SK-N-SH treated with all-trans-retinoic acid at 6 μM for 48 hours (cell line): ENCODE results near the gene MCU.

Source experiments
- ATAC-seq: fragments of 200-7000 bp; cut with Tn5 transposase; 3 replicates; pipeline ENCODE4 v1.9.1; 2020; ENCODE audit warnings: mild to moderate bottlenecking, moderate library complexity
- ARNTL ChIP-seq: fragments of 450-650 bp; formaldehyde crosslinking; IDR thresholded peaks from 2 replicates; pipeline ENCODE4 v1.5.0; 2020; ENCODE audit warnings: low read depth, mild to moderate bottlenecking, moderate library complexity, borderline replicate concordance
- BACH2 ChIP-seq: fragments of 250-450 bp; sonication (Bioruptor Pico); IDR thresholded peaks from 2 replicates; pipeline ENCODE4 v1.9.0; 2021; ENCODE audit warnings: mild to moderate bottlenecking, borderline replicate concordance
- CSDC2 ChIP-seq: fragments of 250-450 bp; sonication (Bioruptor Pico); IDR thresholded peaks from 2 replicates; pipeline ENCODE4 v1.5.0; 2020; ENCODE audit warnings: mild to moderate bottlenecking, moderate library complexity
- CSRNP3 ChIP-seq: fragments of 250-450 bp; sonication (Bioruptor Pico); IDR thresholded peaks from 2 replicates; pipeline ENCODE4 v1.5.1; 2021; ENCODE audit warnings: mild to moderate bottlenecking, moderate library complexity
- ESRRG ChIP-seq: fragments of 250-450 bp; sonication (Bioruptor Pico); IDR thresholded peaks from 2 replicates; pipeline ENCODE4 v1.6.1; 2021; ENCODE audit warnings: mild to moderate bottlenecking
- GLIS3 ChIP-seq: fragments of 250-450 bp; sonication (Bioruptor Pico); IDR thresholded peaks from 2 replicates; pipeline ENCODE4 v1.5.0; 2020; ENCODE audit warnings: mild to moderate bottlenecking, moderate library complexity
- ISL1 ChIP-seq: fragments of 250-450 bp; sonication (Bioruptor Pico); IDR thresholded peaks from 2 replicates; pipeline ENCODE4 v2.1.2; 2022; ENCODE audit warnings: mild to moderate bottlenecking, moderate library complexity
- OSR1 ChIP-seq: fragments of 250-450 bp; sonication (Bioruptor Pico); IDR thresholded peaks from 2 replicates; pipeline ENCODE4 v1.8.0; 2022; ENCODE audit warnings: moderate library complexity, mild to moderate bottlenecking, inconsistent platforms
- PATZ1 ChIP-seq: fragments of 250-450 bp; sonication (Bioruptor Pico); IDR thresholded peaks from 2 replicates; pipeline ENCODE4 v1.8.0; 2020; ENCODE audit warnings: mild to moderate bottlenecking, moderate library complexity, borderline replicate concordance
- PPARA ChIP-seq: fragments of 250-450 bp; sonication (Bioruptor Pico); IDR thresholded peaks from 2 replicates; pipeline ENCODE4 v1.5.0; 2020; ENCODE audit warnings: mild to moderate bottlenecking, borderline replicate concordance
- RARB ChIP-seq: fragments of 250-450 bp; sonication (Bioruptor Pico); IDR thresholded peaks from 2 replicates; pipeline ENCODE4 v1.8.0; 2021; ENCODE audit warnings: mild to moderate bottlenecking, moderate library complexity
- SNAI2 ChIP-seq: fragments of 250-450 bp; sonication (Bioruptor Pico); IDR thresholded peaks from 2 replicates; pipeline ENCODE4 v1.5.0; 2020; ENCODE audit warnings: mild to moderate bottlenecking, moderate library complexity
- TCF4 ChIP-seq: fragments of 250-450 bp; sonication (Bioruptor Pico); IDR thresholded peaks from 2 replicates; pipeline ENCODE4 v1.8.0; 2021; ENCODE audit warnings: mild to moderate bottlenecking, moderate library complexity, borderline replicate concordance
- TOX ChIP-seq: fragments of 250-450 bp; sonication (Bioruptor Pico); IDR thresholded peaks from 2 replicates; pipeline ENCODE4 v1.8.0; 2021; ENCODE audit warnings: mild to moderate bottlenecking, moderate library complexity, borderline replicate concordance
- ZC3H10 ChIP-seq: fragments of 250-450 bp; sonication (Bioruptor Pico); IDR thresholded peaks from 2 replicates; pipeline ENCODE4 v1.5.1; 2021; ENCODE audit warnings: mild to moderate bottlenecking, moderate library complexity
- ZFP3 ChIP-seq: fragments of 250-450 bp; sonication (Bioruptor Pico); IDR thresholded peaks from 2 replicates; pipeline ENCODE4 v1.5.0; 2020; ENCODE audit warnings: mild to moderate bottlenecking, moderate library complexity
- ZFP30 ChIP-seq: fragments of 450-650 bp; formaldehyde crosslinking; IDR thresholded peaks from 2 replicates; pipeline ENCODE4 v1.5.0; 2022; ENCODE audit warnings: mild to moderate bottlenecking, moderate library complexity
- ZNF8 ChIP-seq: fragments of 450-650 bp; formaldehyde crosslinking; IDR thresholded peaks from 2 replicates; pipeline ENCODE4 v1.5.0; 2020; ENCODE audit warnings: mild to moderate bottlenecking, moderate library complexity
- TF ChIP-seq, protein P1 (sequence below): fragments of 250-450 bp; sonication (Bioruptor Pico); IDR thresholded peaks from 2 replicates; pipeline ENCODE4 v1.5.0; 2020; ENCODE audit warnings: mild to moderate bottlenecking, moderate library complexity
- TF ChIP-seq, protein P2 (sequence below): fragments of 250-450 bp; sonication (Bioruptor Pico); IDR thresholded peaks from 2 replicates; pipeline ENCODE4 v1.5.1; 2020; ENCODE audit warnings: low read depth, mild to moderate bottlenecking, moderate library complexity

The MCU gene

GRCh38 chr10:72818076-72818475 is 126.1 kb downstream of the MCU start:
- TF ChIP-seq ESRRG (CRISPR knock-in tag) (no peak), OSR1 (CRISPR knock-in tag) (no peak), TOX (no peak), GLIS3 (CRISPR knock-in tag) (no peak), TCF4 (no peak)
- ATAC-seq, result no peak

GRCh38 chr10:72819053-72819452 is 127.1 kb downstream of the MCU start:
- ATAC-seq, result no peak
- TF ChIP-seq OSR1 (CRISPR knock-in tag) (no peak), GLIS3 (CRISPR knock-in tag) (no peak), ZFP30 (CRISPR knock-in tag) (no peak), SNAI2 (no peak), CSDC2 (CRISPR knock-in tag) (no peak), ISL1 (no peak), ARNTL (no peak), PPARA (CRISPR knock-in tag) (no peak), ZNF8 (CRISPR knock-in tag) (no peak), TOX (no peak), CSRNP3 (CRISPR knock-in tag) (no peak), PATZ1 (CRISPR knock-in tag) (no peak)
- TF ChIP-seq, protein P1, sequence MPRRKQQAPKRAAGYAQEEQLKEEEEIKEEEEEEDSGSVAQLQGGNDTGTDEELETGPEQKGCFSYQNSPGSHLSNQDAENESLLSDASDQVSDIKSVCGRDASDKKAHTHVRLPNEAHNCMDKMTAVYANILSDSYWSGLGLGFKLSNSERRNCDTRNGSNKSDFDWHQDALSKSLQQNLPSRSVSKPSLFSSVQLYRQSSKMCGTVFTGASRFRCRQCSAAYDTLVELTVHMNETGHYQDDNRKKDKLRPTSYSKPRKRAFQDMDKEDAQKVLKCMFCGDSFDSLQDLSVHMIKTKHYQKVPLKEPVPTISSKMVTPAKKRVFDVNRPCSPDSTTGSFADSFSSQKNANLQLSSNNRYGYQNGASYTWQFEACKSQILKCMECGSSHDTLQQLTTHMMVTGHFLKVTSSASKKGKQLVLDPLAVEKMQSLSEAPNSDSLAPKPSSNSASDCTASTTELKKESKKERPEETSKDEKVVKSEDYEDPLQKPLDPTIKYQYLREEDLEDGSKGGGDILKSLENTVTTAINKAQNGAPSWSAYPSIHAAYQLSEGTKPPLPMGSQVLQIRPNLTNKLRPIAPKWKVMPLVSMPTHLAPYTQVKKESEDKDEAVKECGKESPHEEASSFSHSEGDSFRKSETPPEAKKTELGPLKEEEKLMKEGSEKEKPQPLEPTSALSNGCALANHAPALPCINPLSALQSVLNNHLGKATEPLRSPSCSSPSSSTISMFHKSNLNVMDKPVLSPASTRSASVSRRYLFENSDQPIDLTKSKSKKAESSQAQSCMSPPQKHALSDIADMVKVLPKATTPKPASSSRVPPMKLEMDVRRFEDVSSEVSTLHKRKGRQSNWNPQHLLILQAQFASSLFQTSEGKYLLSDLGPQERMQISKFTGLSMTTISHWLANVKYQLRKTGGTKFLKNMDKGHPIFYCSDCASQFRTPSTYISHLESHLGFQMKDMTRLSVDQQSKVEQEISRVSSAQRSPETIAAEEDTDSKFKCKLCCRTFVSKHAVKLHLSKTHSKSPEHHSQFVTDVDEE, result no peak
- TF ChIP-seq, protein P2, sequence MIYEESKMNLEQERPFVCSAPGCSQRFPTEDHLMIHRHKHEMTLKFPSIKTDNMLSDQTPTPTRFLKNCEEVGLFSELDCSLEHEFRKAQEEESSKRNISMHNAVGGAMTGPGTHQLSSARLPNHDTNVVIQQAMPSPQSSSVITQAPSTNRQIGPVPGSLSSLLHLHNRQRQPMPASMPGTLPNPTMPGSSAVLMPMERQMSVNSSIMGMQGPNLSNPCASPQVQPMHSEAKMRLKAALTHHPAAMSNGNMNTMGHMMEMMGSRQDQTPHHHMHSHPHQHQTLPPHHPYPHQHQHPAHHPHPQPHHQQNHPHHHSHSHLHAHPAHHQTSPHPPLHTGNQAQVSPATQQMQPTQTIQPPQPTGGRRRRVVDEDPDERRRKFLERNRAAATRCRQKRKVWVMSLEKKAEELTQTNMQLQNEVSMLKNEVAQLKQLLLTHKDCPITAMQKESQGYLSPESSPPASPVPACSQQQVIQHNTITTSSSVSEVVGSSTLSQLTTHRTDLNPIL, result no peak

DNA sequence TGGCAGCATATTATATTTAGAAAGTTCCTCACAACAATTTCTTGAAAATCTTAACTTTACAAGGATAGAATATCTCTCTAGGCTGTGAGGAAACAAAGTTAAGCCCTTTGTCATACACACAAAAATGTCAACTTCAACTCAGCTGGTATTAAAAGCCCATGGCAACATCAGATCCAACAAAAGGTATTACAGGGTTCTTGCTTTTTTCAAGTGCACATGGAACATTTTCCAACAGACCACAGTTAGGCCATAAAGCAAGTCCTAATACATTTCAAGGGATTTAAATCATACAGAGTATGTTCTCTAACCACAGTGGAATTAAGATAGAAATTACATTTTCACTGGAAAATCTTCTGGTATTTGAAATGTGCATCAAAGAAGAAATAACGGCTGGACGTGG is 129.7 kb downstream of the MCU start:
- TF ChIP-seq PPARA (CRISPR knock-in tag) (no peak), ZC3H10 (CRISPR knock-in tag) (no peak), ESRRG (CRISPR knock-in tag) (no peak), ZFP30 (CRISPR knock-in tag) (no peak), OSR1 (CRISPR knock-in tag) (no peak)
- TF ChIP-seq, protein P1, result no peak
- TF ChIP-seq, all 23 proteins: peak for 0
- ATAC-seq, result no peak

DNA sequence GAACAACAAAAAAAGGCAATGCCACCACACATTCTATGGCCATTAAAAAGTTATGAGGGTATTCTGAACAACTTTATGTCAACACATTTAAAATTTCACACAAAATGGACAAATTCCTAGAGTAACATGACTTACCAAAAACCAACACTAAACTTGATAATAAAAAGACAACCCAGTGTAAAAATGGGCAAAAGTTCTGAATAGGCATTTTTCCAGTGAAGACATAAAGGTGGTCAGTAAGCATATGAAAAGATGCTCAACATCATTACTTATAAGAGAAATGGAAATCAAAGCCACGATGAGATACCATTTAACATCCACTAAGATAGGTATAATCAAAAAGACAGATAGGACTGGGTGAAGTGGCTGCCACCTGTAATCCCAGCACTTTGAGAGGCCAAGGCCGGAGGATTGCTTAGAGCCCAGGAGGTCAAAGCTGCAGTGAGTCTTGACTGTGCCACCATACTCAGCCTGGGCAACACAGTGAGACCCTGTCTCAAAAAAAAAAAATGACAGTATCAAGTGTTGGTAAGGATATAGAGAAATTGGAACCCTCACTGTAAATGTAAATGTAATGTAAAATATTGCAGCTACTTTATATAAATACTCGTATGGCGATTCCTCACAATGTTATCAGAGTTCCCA is 130.5 kb downstream of the MCU start:
- no peak for ATAC-seq
- TF ChIP-seq ARNTL (no peak), ESRRG (CRISPR knock-in tag) (no peak), ZFP3 (CRISPR knock-in tag) (no peak), OSR1 (CRISPR knock-in tag) (no peak), ZC3H10 (CRISPR knock-in tag) (no peak), RARB (no peak), TOX (no peak), BACH2 (CRISPR knock-in tag) (no peak), GLIS3 (CRISPR knock-in tag) (no peak)
- TF ChIP-seq, protein P1, result no peak
